Gastroesophageal sphincter (tissue), 4 donors: Measurements from ENCODE around the gene ADCY10. TPM values are rescaled to one million over a fixed set of nuclear protein-coding genes. Genes with fewer than 3 reads are reported as not detected.

ENCODE experiments used
- ATAC-seq: fragments of 150-250 bp; one replicate; pipeline ENCODE4 v1.9.1; 2016; ENCODE audit warnings: mild to moderate bottlenecking, moderate library complexity
- H3K27ac ChIP-seq, 4 donors: fragments of 200-600 bp; sonication (generic) in 3 of 4; 1 replicate in 3 of 4; 2 replicates in 1 of 4; pipeline ENCODE4 v1.5.1; 2016 to 2019
- H3K27me3 ChIP-seq: fragments of 200-600 bp; sonication (generic); one replicate; pipeline ENCODE4 v1.5.1; 2019
- H3K36me3 ChIP-seq, 2 donors: fragments of 200-600 bp; sonication (generic); one replicate each; pipeline ENCODE4 v1.5.1; 2019; ENCODE audit warnings: control low read depth in 1 of 2
- H3K4me1 ChIP-seq, 3 donors: fragments of 200-600 bp; sonication (generic); 1 replicate in 2 of 3; 2 replicates in 1 of 3; pipeline ENCODE4 v1.5.1; 2016 to 2019; ENCODE audit warnings: control low read depth in 2 of 3
- H3K4me3 ChIP-seq, 2 donors: fragments of 200-600 bp; sonication (generic); one replicate each; pipeline ENCODE4 v1.5.1; 2019; ENCODE audit warnings: mild to moderate bottlenecking in 1 of 2, moderate library complexity in 1 of 2
- H3K9me3 ChIP-seq, 3 donors: fragments of 200-600 bp; sonication (generic); one replicate each; pipeline ENCODE4 v1.5.1; 2017 to 2019; ENCODE audit warnings: control low read depth in 2 of 3
- CTCF ChIP-seq, 4 experiments: fragments of 200-600 bp in 2 of 4; fragments of 450-650 bp in 2 of 4; sonication (generic) in 1 of 4; IDR thresholded peaks; one replicate each; pipeline ENCODE4 v1.5.1; 2017 to 2019; ENCODE audit warnings: antibody characterized with exemption in 4 of 4, mild to moderate bottlenecking in 2 of 4, moderate library complexity in 2 of 4
- EP300 ChIP-seq: sonication (generic); formaldehyde crosslinking; IDR thresholded peaks from one replicate; pipeline ENCODE4 v1.6.1; 2017; ENCODE audit warnings: antibody characterized with exemption, mild to moderate bottlenecking
- POLR2A ChIP-seq, 2 donors: fragments of 450-650 bp; IDR thresholded peaks; one replicate each; pipeline ENCODE4 v1.6.1; 2017; ENCODE audit warnings: antibody characterized with exemption in 2 of 2, mild to moderate bottlenecking in 2 of 2, moderate library complexity in 1 of 2
- POLR2AphosphoS5 ChIP-seq: sonication (generic); formaldehyde crosslinking; IDR thresholded peaks from one replicate; pipeline ENCODE4 v1.6.1; 2017; ENCODE audit warnings: antibody characterized with exemption
- WGBS, 2 donors: methylation state at CpG; one replicate each; pipeline ENCODE4 v1.1.5; 2018; ENCODE audit warnings: low coverage in 1 of 2; 5-methylcytosine and 5-hydroxymethylcytosine counted together
- total RNA-seq, 4 donors: library from RNA; depleted of rRNA; stranded (reverse); fragments of >200 nt; gene quantifications; one replicate each; pipeline ENCODE4 v1.1.0, GENCODE V29; 2016

The ADCY10 gene
- total RNA-seq, 4 donors from 2014 or later = 0.12 to 0.16 TPM; not detected in 2

GRCh38 chr1:167910530-167910929 lies 3.4 kb downstream of the ADCY10 start:
- no peak for TF ChIP-seq POLR2AphosphoS5
- TF ChIP-seq EP300 = no peak
- H3K9me3 ChIP-seq = no peaks in the 10 kb centered on the region
- WGBS, 2 donors = 47 to 63% methylated on average over 2 of the region's 2 CpGs
- peaks cover 0 to 28% (median 0%) of the 10 kb centered on the region in 3 donors for H3K4me1 ChIP-seq
- ATAC-seq = no peak
- no peak overlapping the region for H3K4me3 ChIP-seq
- H3K36me3 ChIP-seq = peaks cover 0 to 5% of the 10 kb centered on the region in 2 donors
- H3K27me3 ChIP-seq = no peaks in the 10 kb centered on the region
- no peak overlapping the region for H3K27ac ChIP-seq

- Histone ChIP-seq H3K4me3 (no peak overlapping the region), H3K9me3 (no peaks in the 10 kb centered on the region), H3K27me3 (no peaks in the 10 kb centered on the region), H3K27ac (no peak overlapping the region), H3K36me3 (peaks cover 0 to 5% of the 10 kb centered on the region in 2 donors), H3K4me1 (peaks cover 0 to 25% (median 0%) of the 10 kb centered on the region in 3 donors)
- no peak for ATAC-seq
- WGBS, 2 donors = 83 to 84% methylated on average over 1 to 6 of the region's 6 CpGs
- TF ChIP-seq POLR2AphosphoS5 (no peak), CTCF (IDR thresholded peaks at IDR 0.05) (no peak), POLR2A (IDR thresholded peaks at IDR 0.05) (no peak), EP300 (no peak)
These were observed 4.2 kb downstream of the ADCY10 start for GRCh38 chr1:167909691-167910180.

- ATAC-seq = no peak
- peaks cover 0 to 13% (median 0%) of the 10 kb centered on the region in 3 donors for H3K4me1 ChIP-seq
- no peaks in the 10 kb centered on the region for H3K36me3 ChIP-seq
- TF ChIP-seq EP300 = no peak
- TF ChIP-seq CTCF (IDR thresholded peaks at IDR 0.05) = no peak
- TF ChIP-seq POLR2AphosphoS5 = no peak
- TF ChIP-seq POLR2A (IDR thresholded peaks at IDR 0.05) = no peak
- no peak overlapping the region for H3K27ac ChIP-seq
- no peaks in the 10 kb centered on the region for H3K9me3 ChIP-seq
- no peak overlapping the region for H3K4me3 ChIP-seq
- no peaks in the 10 kb centered on the region for H3K27me3 ChIP-seq
These were observed 8.3 kb downstream of the ADCY10 start for GRCh38 chr1:167905671-167906070.

- Histone ChIP-seq H3K9me3 (no peaks in the 10 kb centered on the region), H3K27ac (no peak overlapping the region), H3K27me3 (no peaks in the 10 kb centered on the region), H3K4me3 (no peak overlapping the region), H3K36me3 (no peaks in the 10 kb centered on the region), H3K4me1 (peaks cover 0 to 10% (median 0%) of the 10 kb centered on the region in 3 donors)
- TF ChIP-seq POLR2AphosphoS5 (no peak), CTCF (IDR thresholded peaks at IDR 0.05) (no peak), EP300 (no peak), POLR2A (IDR thresholded peaks at IDR 0.05) (no peak)
- no peak for ATAC-seq
- 54 to 95% methylated on average over 3 of the region's 3 CpGs for WGBS, 2 donors
These were observed 8.8 kb downstream of the ADCY10 start for GRCh38 chr1:167905182-167905581.

- no peaks in the 10 kb centered on the region for H3K9me3 ChIP-seq
- no peaks in the 10 kb centered on the region for H3K27me3 ChIP-seq
- no peak for ATAC-seq
- no peak overlapping the region for H3K4me3 ChIP-seq
- WGBS, 2 donors = 60 to 61% methylated on average over 2 to 4 of the region's 4 CpGs
- peaks cover 0 to 12% (median 0%) of the 10 kb centered on the region in 3 donors for H3K4me1 ChIP-seq
- H3K27ac ChIP-seq = no peak overlapping the region
- H3K36me3 ChIP-seq = no peaks in the 10 kb centered on the region
- TF ChIP-seq POLR2AphosphoS5 = no peak
- TF ChIP-seq EP300 = no peak
- TF ChIP-seq POLR2A (IDR thresholded peaks at IDR 0.05) = no peak
- TF ChIP-seq CTCF (IDR thresholded peaks at IDR 0.05) = no peak
These were observed 9.2 kb downstream of the ADCY10 start for GRCh38 chr1:167904652-167905130.
